Left ventricle myocardium inferior (tissue), 1 donor: ENCODE data around the gene FUCA2. TPM values are rescaled to one million over a fixed set of nuclear protein-coding genes. Genes with fewer than 3 reads are reported as not detected.
A peak's percentile ranks its signal among the peaks of the same experiment; 100 is the strongest.
"Not testable (repeated sequence)": the region's sequence is repeated elsewhere in the genome, so short reads cannot be mapped to it uniquely, and the experiment has no call there.

Experiments used
- DNase-seq: peaks from one replicate; pipeline ENCODE4 v3.0.0-alpha.2; 2020
- H3K27ac ChIP-seq: fragments of 200-600 bp; replicated peaks from 2 replicates; pipeline ENCODE4 v1.8.0; 2021
- H3K27me3 ChIP-seq: fragments of 200-600 bp; 2 replicates; pipeline ENCODE4 v1.8.0; 2021; ENCODE audit warnings: low read depth
- H3K36me3 ChIP-seq: fragments of 200-600 bp; 2 replicates; pipeline ENCODE4 v1.8.0; 2021
- H3K4me1 ChIP-seq: fragments of 200-600 bp; 2 replicates; pipeline ENCODE4 v1.8.0; 2021
- H3K4me3 ChIP-seq: fragments of 200-600 bp; 2 replicates; pipeline ENCODE4 v1.8.0; 2021; ENCODE audit warnings: mild to moderate bottlenecking, moderate library complexity
- H3K9me3 ChIP-seq: fragments of 200-600 bp; replicated peaks from 2 replicates; pipeline ENCODE4 v1.8.0; 2021
- CTCF ChIP-seq: fragments of 200-600 bp; IDR thresholded peaks from 2 replicates; pipeline ENCODE4 v1.8.0; 2021; ENCODE audit warnings: antibody characterized with exemption, mild to moderate bottlenecking, borderline replicate concordance
- intact Hi-C: fragments of 100-400 bp; cut with micrococcal nuclease; formaldehyde crosslinking; loops from one replicate; pipeline ENCODE4 v1.11.0; 2022
- total RNA-seq: library from RNA; stranded (reverse); fragmentation: NEBNext Ultra II Directional; extraction: Animal tissue kit (Norgen Biotek cat#: 25700); gene quantifications from one replicate; pipeline ENCODE4 v1.2.1, GENCODE V29; 2021
- donor health status: DM: no; HTN: yes; CAD: no; lungs with severe emphysema.

The FUCA2 gene
- total RNA-seq, 1 donor from 2014 or later, result 44.5 TPM

DNA sequence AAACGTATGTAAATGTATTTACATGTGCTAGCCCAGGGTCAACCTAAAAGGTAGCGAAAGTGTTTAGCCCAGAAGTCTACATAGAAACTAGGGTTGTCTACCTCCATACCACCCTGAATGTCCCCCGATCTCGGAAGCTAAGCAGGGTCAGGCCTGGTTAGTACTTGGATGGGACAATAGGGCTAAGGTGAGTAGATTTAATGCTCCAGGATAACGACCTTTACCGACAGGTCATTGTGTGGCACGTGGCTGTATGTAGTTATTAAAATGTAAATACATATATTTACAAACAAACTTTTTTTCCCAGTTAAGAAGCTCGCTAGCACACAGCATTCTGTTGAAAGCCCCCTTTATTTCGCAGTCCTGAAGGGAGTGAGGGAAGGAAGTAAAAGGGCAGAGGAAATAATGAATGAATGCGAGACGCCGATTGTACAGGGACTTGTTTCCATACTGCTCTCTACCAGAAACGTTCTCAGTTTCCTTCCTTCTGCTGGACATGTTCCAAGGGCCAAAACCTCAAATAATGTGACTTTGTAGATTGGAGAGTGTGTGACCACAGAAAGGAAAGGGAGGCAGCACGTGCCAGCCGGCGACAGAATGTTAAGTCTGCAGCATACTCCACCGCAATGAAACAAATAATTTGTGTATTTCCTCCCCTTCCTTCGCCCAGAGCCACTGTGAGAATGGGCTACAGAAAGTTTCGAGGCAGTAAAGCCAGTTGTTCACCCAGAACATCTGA is 61.6 kb downstream of the FUCA2 start:
- Histone ChIP-seq H3K36me3 (no peaks in the 10 kb centered on the region), H3K4me1 (peaks cover 31% of the 10 kb centered on the region), H3K27ac (peak overlapping the region; percentile 82), H3K9me3 (no peaks in the 10 kb centered on the region), H3K4me3 (peak overlapping the region; percentile 78), H3K27me3 (no peaks in the 10 kb centered on the region)
- intact Hi-C loops, result no loop called here
- no peak for TF ChIP-seq CTCF
- no peak for DNase-seq

GRCh38 chr6:143449082-143449713 is 62.3 kb downstream of the FUCA2 start:
- H3K4me3 ChIP-seq, result peak overlapping the region; percentile 78
- H3K27ac ChIP-seq, result no peak overlapping the region
- no peaks in the 10 kb centered on the region for H3K9me3 ChIP-seq
- no peaks in the 10 kb centered on the region for H3K36me3 ChIP-seq
- intact Hi-C loops, result no loop called here
- no peak for TF ChIP-seq CTCF
- DNase-seq, result no peak
- H3K27me3 ChIP-seq, result no peaks in the 10 kb centered on the region
- H3K4me1 ChIP-seq, result peaks cover 31% of the 10 kb centered on the region

- intact Hi-C loops, H3K27ac ChIP-seq, H3K4me3 ChIP-seq, H3K27me3 ChIP-seq, DNase-seq, H3K9me3 ChIP-seq, H3K36me3 ChIP-seq: not testable (repeated sequence)
- peaks cover 31% of the 10 kb centered on the region for H3K4me1 ChIP-seq
Observed at GRCh38 chr6:143447865-143448264, 63.7 kb downstream of the FUCA2 start.

Other genes starting within 250 kb of the FUCA2 start
- gene ADAT2, start 61.0 kb downstream of the FUCA2 start, total RNA-seq, result 1.5 TPM
- gene PEX3, start 60.9 kb downstream of the FUCA2 start, total RNA-seq, result 21.0 TPM
- 71.0 TPM for gene PHACTR2, start 166.2 kb upstream of the FUCA2 start, total RNA-seq